ENCODE results near the gene YWHAH.

DNA sequence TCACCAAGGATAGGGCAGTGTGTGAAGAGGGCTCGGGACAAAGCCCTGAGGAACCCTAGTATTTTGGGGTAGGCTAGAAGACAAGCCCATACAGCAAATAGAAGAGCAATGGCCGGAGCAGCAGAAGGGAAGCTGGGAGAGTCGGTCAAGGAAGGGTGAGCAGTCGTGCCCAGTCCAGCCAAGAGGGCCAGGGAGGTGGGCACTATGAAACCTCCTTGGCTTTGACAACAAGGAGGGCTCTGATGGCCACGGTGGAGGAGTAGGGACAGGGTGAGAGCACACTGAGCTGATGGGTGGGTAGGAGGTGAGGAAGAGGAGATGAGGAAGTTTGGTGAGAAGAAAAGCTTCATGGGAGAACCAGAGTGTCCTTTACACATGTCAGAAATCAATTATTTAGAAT is 2.2 kb upstream of the YWHAH start:
- TF ChIP-seq RAD21 (IDR thresholded peaks at IDR 0.05 in 1 of 2, conservative IDR thresholded peaks at IDR 0.05 in 1 of 2; ENCODE audit: low read depth in 2 of 2, low read length in 2 of 2): no peak
- TF ChIP-seq, protein P1, sequence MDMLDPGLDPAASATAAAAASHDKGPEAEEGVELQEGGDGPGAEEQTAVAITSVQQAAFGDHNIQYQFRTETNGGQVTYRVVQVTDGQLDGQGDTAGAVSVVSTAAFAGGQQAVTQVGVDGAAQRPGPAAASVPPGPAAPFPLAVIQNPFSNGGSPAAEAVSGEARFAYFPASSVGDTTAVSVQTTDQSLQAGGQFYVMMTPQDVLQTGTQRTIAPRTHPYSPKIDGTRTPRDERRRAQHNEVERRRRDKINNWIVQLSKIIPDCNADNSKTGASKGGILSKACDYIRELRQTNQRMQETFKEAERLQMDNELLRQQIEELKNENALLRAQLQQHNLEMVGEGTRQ (IDR thresholded peaks at IDR 0.05; ENCODE audit: low read length): no peak
- TF ChIP-seq BRCA1 (IDR thresholded peaks at IDR 0.05; ENCODE audit: low read depth, low read length): no peak
- no peak for TF ChIP-seq JUN (IDR thresholded peaks at IDR 0.05; ENCODE audit: low read depth, low read length)
- no peak for TF ChIP-seq CTCF (IDR thresholded peaks at IDR 0.05; ENCODE audit: control extremely low read depth in 1 of 3, insufficient read depth in 1 of 3, low read depth in 1 of 3, low read length in 3 of 3)
- TF ChIP-seq TAF1 (IDR thresholded peaks at IDR 0.05; ENCODE audit: low read depth, low read length): no peak
- no peak for TF ChIP-seq EP300 (IDR thresholded peaks at IDR 0.05; ENCODE audit: borderline replicate concordance in 1 of 2, low read depth in 2 of 2, low read length in 2 of 2)
- no peak for TF ChIP-seq FOSL1 (IDR thresholded peaks at IDR 0.05; ENCODE audit: insufficient read depth, low read depth, low read length)
- TF ChIP-seq SIN3A (conservative IDR thresholded peaks at IDR 0.05 in 1 of 2, IDR thresholded peaks at IDR 0.05 in 1 of 2; ENCODE audit: low read depth in 1 of 2, low read length in 2 of 2): no peak
- no peak for TF ChIP-seq KDM5A (IDR thresholded peaks at IDR 0.05; ENCODE audit: low read length)
- TF ChIP-seq RXRA (IDR thresholded peaks at IDR 0.05; ENCODE audit: insufficient read depth, low read depth, low read length): no peak
- TF ChIP-seq SRF (IDR thresholded peaks at IDR 0.05; ENCODE audit: low read depth, low read length): no peak

All from H1 (cell line).